BLaER1 (cell line): ENCODE measurements around the gene SLC66A2.

Source experiments
- H3K27ac ChIP-seq: shearing (Covaris generic); formaldehyde crosslinking; 2 replicates; pipeline ENCODE4 v1.8.1; 2022
- H3K27me3 ChIP-seq: shearing (Covaris generic); formaldehyde crosslinking; 2 replicates; pipeline ENCODE4 v1.8.1; 2022
- H3K36me3 ChIP-seq: shearing (Covaris generic); formaldehyde crosslinking; 2 replicates; pipeline ENCODE4 v1.8.1; 2022
- H3K4me1 ChIP-seq: shearing (Covaris generic); formaldehyde crosslinking; 2 replicates; pipeline ENCODE4 v1.8.1; 2022
- H3K4me2 ChIP-seq: shearing (Covaris generic); formaldehyde crosslinking; 2 replicates; pipeline ENCODE4 v1.8.1; 2022
- H3K4me3 ChIP-seq: shearing (Covaris generic); formaldehyde crosslinking; 2 replicates; pipeline ENCODE4 v1.8.1; 2022
- H3K9ac ChIP-seq: shearing (Covaris generic); formaldehyde crosslinking; 2 replicates; pipeline ENCODE4 v1.8.1; 2022
- H3K9me3 ChIP-seq: shearing (Covaris generic); formaldehyde crosslinking; 2 replicates; pipeline ENCODE4 v1.8.1; 2022
- H4K20me1 ChIP-seq: shearing (Covaris generic); formaldehyde crosslinking; 2 replicates; pipeline ENCODE4 v1.8.1; 2022
- Cebpa-rat ChIP-seq: shearing (Covaris generic); IDR thresholded peaks from 2 replicates; pipeline ENCODE4 v1.8.1; 2022

Gene SLC66A2

GRCh38 chr18:79952456-79952995 is 1.1 kb upstream of the SLC66A2 start:
- no peaks in the 10 kb centered on the region for H3K27me3 ChIP-seq
- H3K4me2 ChIP-seq = peak overlapping the region; percentile 99
- H3K36me3 ChIP-seq = peaks cover 18% of the 10 kb centered on the region
- peak overlapping the region; percentile 88 for H3K4me3 ChIP-seq
- H4K20me1 ChIP-seq = peaks cover 35% of the 10 kb centered on the region
- TF ChIP-seq Cebpa-rat = no peak
- H3K27ac ChIP-seq = peak overlapping the region; percentile 74
- peaks cover 33% of the 10 kb centered on the region for H3K4me1 ChIP-seq
- no peaks in the 10 kb centered on the region for H3K9me3 ChIP-seq
- H3K9ac ChIP-seq = peak overlapping the region; percentile 89

- peaks cover 53% of the 10 kb centered on the region for H4K20me1 ChIP-seq
- H3K27me3 ChIP-seq = no peaks in the 10 kb centered on the region
- TF ChIP-seq Cebpa-rat = no peak
- H3K36me3 ChIP-seq = peaks cover 33% of the 10 kb centered on the region
- peak overlapping the region; percentile 96 for H3K4me2 ChIP-seq
- H3K9me3 ChIP-seq = no peaks in the 10 kb centered on the region
- H3K9ac ChIP-seq = peak overlapping the region; percentile 89
- peaks cover 49% of the 10 kb centered on the region for H3K4me1 ChIP-seq
- peak overlapping the region; percentile 85 for H3K27ac ChIP-seq
- H3K4me3 ChIP-seq = peak overlapping the region; percentile 88
Observed at GRCh38 chr18:79950515-79951341, 725 bp downstream of the SLC66A2 start.

DNA sequence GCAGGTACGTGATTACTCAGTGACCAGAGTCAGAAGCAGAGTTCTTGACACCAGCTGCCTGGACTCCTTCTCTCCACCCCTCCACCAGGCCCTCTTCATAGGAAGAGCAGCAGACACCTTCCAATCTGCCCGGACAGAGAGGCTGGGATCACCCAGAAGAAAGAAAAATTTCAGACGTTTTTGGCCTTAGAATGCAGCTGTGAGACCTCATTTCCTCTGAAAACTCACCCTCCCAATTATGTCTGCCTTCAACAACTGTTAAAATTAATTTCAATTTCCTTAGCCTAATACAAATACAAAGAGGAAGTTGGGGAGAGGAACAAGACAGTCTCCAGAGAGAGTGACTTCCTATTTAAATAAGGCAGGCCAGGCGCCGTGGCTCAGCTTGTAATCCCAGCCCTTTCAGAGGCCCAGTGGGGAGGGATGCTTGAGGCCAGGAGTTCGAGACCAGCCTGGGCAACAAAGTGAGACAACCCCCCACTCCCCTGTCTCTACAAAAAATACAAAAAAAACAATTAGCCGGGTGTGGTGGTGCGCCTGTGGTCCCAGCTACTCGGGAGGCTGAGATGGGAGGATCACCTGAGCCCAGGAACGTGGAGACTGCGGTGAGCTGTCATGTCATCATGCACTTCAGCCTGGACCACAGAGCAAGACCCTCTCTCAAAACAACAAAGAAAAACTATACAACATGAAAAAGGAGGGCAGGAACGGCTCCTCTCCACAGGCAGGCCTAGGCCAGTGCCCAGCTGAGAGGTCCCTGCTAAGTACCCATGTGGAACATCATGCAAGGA is 1.6 kb downstream of the SLC66A2 start:
- no peak for TF ChIP-seq Cebpa-rat
- Histone ChIP-seq H3K27ac (peak overlapping the region; percentile 85), H3K36me3 (peaks cover 41% of the 10 kb centered on the region), H3K27me3 (no peaks in the 10 kb centered on the region), H3K4me2 (peak overlapping the region; percentile 96), H3K4me1 (peaks cover 57% of the 10 kb centered on the region), H3K9ac (peak overlapping the region; percentile 89), H3K4me3 (peak overlapping the region; percentile 88), H3K9me3 (no peaks in the 10 kb centered on the region), H4K20me1 (peaks cover 62% of the 10 kb centered on the region)

GRCh38 chr18:79948719-79949411 is 2.6 kb downstream of the SLC66A2 start:
- H3K9me3 ChIP-seq = no peaks in the 10 kb centered on the region
- no peak for TF ChIP-seq Cebpa-rat
- no peaks in the 10 kb centered on the region for H3K27me3 ChIP-seq
- H3K4me2 ChIP-seq = peak overlapping the region; percentile 96
- H3K27ac ChIP-seq = peak overlapping the region; percentile 85
- H3K4me3 ChIP-seq = peak overlapping the region; percentile 88
- peaks cover 49% of the 10 kb centered on the region for H3K36me3 ChIP-seq
- H3K4me1 ChIP-seq = peaks cover 68% of the 10 kb centered on the region
- H3K9ac ChIP-seq = peak overlapping the region; percentile 89
- peaks cover 72% of the 10 kb centered on the region for H4K20me1 ChIP-seq

DNA sequence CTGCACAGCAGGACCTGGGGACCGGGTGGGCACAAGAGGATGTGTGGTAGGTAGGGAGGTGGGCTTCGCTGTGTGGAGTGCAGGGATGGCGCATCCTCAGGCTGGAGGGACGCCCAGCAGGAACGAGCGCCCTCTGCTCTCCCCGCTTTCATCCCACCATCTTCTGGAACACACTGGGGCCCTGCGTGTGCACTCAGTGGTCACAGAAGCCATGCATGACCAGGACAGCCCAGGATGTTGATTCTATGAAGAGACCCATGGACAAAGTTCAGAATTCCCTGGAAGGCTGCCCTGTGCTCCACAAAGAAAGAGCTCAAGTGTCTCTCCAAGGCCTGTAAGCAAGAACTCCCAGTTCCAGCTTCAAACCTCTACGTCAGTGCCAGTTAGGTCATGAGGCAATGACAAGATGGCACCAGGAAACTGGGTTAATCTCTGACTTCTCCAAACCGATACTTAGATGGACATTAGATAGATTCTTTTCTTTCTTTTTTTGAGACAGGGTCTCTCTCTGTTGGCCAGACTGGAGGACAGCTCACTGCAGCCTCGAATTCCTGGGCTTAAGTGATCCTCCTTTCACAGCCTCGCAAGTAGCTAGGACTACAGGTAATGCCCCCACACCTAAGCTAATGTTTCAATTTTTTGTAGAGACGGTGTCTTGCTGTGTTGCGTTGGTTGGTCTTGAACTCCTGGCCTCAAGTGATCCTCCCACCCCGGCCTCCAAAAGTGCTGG is 3.4 kb downstream of the SLC66A2 start:
- Histone ChIP-seq H3K36me3 (peaks cover 57% of the 10 kb centered on the region), H3K9me3 (no peaks in the 10 kb centered on the region), H3K4me3 (no peak overlapping the region), H3K27me3 (no peaks in the 10 kb centered on the region), H3K4me2 (peak overlapping the region; percentile 96), H3K27ac (peak overlapping the region; percentile 85; the same call in 1 of the 2 replicates), H3K4me1 (peaks cover 71% of the 10 kb centered on the region), H4K20me1 (peaks cover 80% of the 10 kb centered on the region), H3K9ac (no peak overlapping the region)
- no peak for TF ChIP-seq Cebpa-rat

- H3K27ac ChIP-seq = no peak overlapping the region
- no peaks in the 10 kb centered on the region for H3K9me3 ChIP-seq
- peaks cover 65% of the 10 kb centered on the region for H3K36me3 ChIP-seq
- no peak overlapping the region for H3K9ac ChIP-seq
- H3K4me2 ChIP-seq = peak overlapping the region; percentile 96
- no peaks in the 10 kb centered on the region for H3K27me3 ChIP-seq
- H3K4me1 ChIP-seq = peaks cover 70% of the 10 kb centered on the region
- H3K4me3 ChIP-seq = no peak overlapping the region
- TF ChIP-seq Cebpa-rat = no peak
- H4K20me1 ChIP-seq = peaks cover 89% of the 10 kb centered on the region
Observed at GRCh38 chr18:79947054-79947755, 4.2 kb downstream of the SLC66A2 start.

GRCh38 chr18:79945118-79946042 is 6.1 kb downstream of the SLC66A2 start:
- peak overlapping the region; percentile 55 for H3K27ac ChIP-seq
- H3K4me2 ChIP-seq = peak overlapping the region; percentile 71
- H4K20me1 ChIP-seq = peaks cover 100% of the 10 kb centered on the region
- peaks cover 66% of the 10 kb centered on the region for H3K4me1 ChIP-seq
- H3K36me3 ChIP-seq = peaks cover 84% of the 10 kb centered on the region
- H3K4me3 ChIP-seq = peak overlapping the region; percentile 4; the same call in 1 of the 2 replicates
- H3K9me3 ChIP-seq = peaks cover 3% of the 10 kb centered on the region; the same call in 1 of the 2 replicates
- no peaks in the 10 kb centered on the region for H3K27me3 ChIP-seq
- no peak for TF ChIP-seq Cebpa-rat
- H3K9ac ChIP-seq = peak overlapping the region; percentile 53
